ENCODE results near the gene PCDH17. TPM values are rescaled to one million over a fixed set of nuclear protein-coding genes. Genes with fewer than 3 reads are reported as not detected.

The PCDH17 gene
- total RNA-seq, 4 donors from 2014 or later: 2.3 to 26.0 (median 3.7) TPM

GRCh38 chr13:57641051-57641450, 9.5 kb downstream of the PCDH17 start:
- Histone ChIP-seq H3K27me3 (no peaks in the 10 kb centered on the region), H3K36me3 (no peaks in the 10 kb centered on the region), H3K4me1 (no peaks in the 10 kb centered on the region), H3K27ac (no peak overlapping the region), H3K9me3 (no peaks in the 10 kb centered on the region), H3K4me3 (replicated peaks in 1 of 3) (no peak overlapping the region)
- WGBS, 2 donors: 60 to 62% methylated on average over 3 of the region's 3 CpGs
- intact Hi-C loops (cut with DNase I): no loop called here
- TF ChIP-seq POLR2A (IDR thresholded peaks at IDR 0.05) (no peak), CTCF (IDR thresholded peaks at IDR 0.05) (no peak)
- DNase-seq: no peak

GRCh38 chr13:57644106-57644505, 12.6 kb downstream of the PCDH17 start:
- H3K27me3 ChIP-seq: no peaks in the 10 kb centered on the region
- no peak overlapping the region for H3K4me3 ChIP-seq (replicated peaks in 1 of 3)
- DNase-seq: no peak
- H3K9me3 ChIP-seq: no peaks in the 10 kb centered on the region
- intact Hi-C loops (cut with DNase I): no loop called here
- no peak overlapping the region for H3K27ac ChIP-seq
- H3K36me3 ChIP-seq: no peaks in the 10 kb centered on the region
- 75 to 78% methylated on average over 3 of the region's 3 CpGs for WGBS, 2 donors
- no peak for TF ChIP-seq CTCF (IDR thresholded peaks at IDR 0.05)
- TF ChIP-seq POLR2A (IDR thresholded peaks at IDR 0.05): no peak
- no peaks in the 10 kb centered on the region for H3K4me1 ChIP-seq

DNA sequence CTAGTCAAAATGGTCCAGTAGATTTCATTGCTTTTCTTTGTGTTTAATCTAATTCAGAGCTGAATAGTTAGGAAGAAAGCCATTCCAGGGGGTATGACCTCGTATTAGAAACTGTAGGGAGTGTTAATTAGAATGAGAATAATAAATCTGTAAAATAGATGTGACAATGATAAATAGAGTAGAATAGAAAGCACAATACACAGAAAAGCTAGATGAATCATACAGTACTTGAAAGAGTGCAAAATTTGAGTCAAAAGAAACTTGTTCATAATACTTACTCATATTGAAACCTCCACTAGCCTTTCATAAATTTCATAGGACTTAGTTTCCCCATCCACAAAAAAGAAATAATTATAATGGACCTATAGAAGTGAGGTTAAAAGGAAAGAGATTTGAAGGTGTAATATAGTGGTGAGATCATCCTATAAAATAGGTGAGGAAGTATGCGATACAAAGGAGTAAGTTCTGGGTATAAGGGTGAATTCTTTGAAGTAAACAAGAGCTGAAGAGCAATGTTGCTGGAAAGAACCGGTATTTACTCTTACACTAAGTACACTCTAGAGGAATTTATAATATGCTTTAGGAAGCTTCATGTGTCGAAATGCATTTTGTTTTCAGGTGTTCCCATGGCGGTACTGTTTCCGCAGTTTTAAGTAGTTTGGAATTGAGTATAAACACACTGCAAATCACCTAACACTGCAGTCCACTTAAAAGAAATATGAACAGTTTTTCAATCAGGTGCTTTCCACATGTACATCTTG, 21.9 kb downstream of the PCDH17 start:
- DNase-seq: no peak
- 82% methylated on average over 6 of the region's 6 CpGs for WGBS, 2 donors
- Histone ChIP-seq H3K36me3 (no peaks in the 10 kb centered on the region), H3K27me3 (no peaks in the 10 kb centered on the region), H3K4me3 (replicated peaks in 1 of 3) (no peak overlapping the region), H3K9me3 (no peaks in the 10 kb centered on the region), H3K27ac (no peak overlapping the region), H3K4me1 (no peaks in the 10 kb centered on the region)
- intact Hi-C loops (cut with DNase I): no loop called here
- TF ChIP-seq POLR2A (IDR thresholded peaks at IDR 0.05) (no peak), CTCF (IDR thresholded peaks at IDR 0.05) (no peak)

DNA sequence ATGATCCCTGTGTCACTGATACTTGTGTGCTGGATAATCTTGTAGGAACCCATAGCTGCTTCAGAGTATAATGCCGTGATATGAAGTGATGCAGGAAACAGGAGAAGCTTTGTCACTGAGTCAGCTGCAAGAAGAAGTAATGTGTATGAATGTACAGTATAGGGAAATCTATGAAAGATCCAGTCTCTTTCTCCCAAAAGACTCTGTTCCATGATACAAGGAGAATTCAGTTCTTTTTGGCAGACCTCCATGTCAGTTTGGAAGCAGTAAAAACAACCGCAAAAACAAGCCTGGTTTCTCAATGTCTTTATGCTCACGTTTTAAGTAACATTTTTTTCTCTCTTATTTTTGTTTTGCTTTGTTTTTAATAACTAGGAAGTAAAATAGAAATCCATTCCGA, 33.9 kb downstream of the PCDH17 start:
- no peak overlapping the region for H3K27ac ChIP-seq
- 36 to 49% methylated on average over 4 of the region's 4 CpGs for WGBS, 2 donors
- no peaks in the 10 kb centered on the region for H3K27me3 ChIP-seq
- intact Hi-C loops (cut with DNase I): no loop called here
- TF ChIP-seq CTCF (IDR thresholded peaks at IDR 0.05) (no peak), POLR2A (IDR thresholded peaks at IDR 0.05) (no peak)
- no peaks in the 10 kb centered on the region for H3K4me1 ChIP-seq
- no peak for DNase-seq
- no peaks in the 10 kb centered on the region for H3K9me3 ChIP-seq
- no peaks in the 10 kb centered on the region for H3K36me3 ChIP-seq
- H3K4me3 ChIP-seq (replicated peaks in 1 of 3): no peak overlapping the region

DNA sequence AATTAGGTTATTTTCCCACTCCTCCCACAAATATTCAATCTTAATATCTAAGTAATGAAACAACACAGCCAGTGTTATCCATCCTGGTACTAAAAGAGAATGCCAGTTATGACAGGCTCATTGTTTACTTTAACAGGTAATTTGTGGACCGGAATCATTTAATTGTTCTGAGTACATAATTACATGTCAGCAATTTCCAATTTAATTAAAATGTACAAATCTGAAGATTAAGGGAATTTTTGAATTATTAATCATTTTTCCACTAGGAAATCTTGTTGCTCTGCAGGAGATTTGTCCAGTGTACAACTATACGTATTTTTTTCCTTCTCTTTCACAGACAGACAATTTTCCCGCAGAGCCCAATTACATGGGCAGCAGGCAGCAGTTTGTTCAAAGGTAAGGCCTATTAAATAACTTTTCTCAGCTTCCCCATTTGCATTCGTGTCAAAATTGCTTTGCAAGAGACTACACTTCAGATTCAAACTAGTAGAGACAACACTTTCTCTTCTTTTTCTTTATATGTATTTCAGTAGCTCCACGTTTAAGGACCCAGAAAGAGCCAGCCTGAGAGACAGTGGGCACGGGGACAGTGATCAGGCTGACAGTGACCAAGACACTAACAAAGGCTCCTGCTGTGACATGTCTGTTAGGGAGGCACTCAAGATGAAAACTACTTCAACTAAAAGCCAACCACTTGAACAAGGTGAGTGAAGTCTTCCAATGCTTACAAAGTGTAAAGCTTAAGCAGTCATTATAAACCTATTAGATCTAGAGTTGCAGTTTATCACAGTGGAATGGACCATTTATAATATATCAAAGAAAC, 34.8 kb downstream of the PCDH17 start:
- no peaks in the 10 kb centered on the region for H3K9me3 ChIP-seq
- H3K36me3 ChIP-seq: no peaks in the 10 kb centered on the region
- H3K4me1 ChIP-seq: no peaks in the 10 kb centered on the region
- no peaks in the 10 kb centered on the region for H3K27me3 ChIP-seq
- 70 to 71% methylated on average over 6 of the region's 6 CpGs for WGBS, 2 donors
- H3K4me3 ChIP-seq (replicated peaks in 1 of 3): no peak overlapping the region
- intact Hi-C loops (cut with DNase I): no loop called here
- no peak for DNase-seq
- H3K27ac ChIP-seq: no peak overlapping the region
- TF ChIP-seq CTCF (IDR thresholded peaks at IDR 0.05): no peak
- TF ChIP-seq POLR2A (IDR thresholded peaks at IDR 0.05): no peak
